MM.1S (cell line): ENCODE results near the gene CELF5.

Experiments used
- DNase-seq: peaks from one replicate; pipeline ENCODE4 v3.0.0-alpha.2; 2015
- H2AFZ ChIP-seq: fragments of 300-600 bp; sonication (generic); 2 replicates; pipeline ENCODE4 v1.6.0; 2016; ENCODE audit warnings: antibody characterized with exemption, low read length
- H3F3A ChIP-seq: fragments of 300-600 bp; sonication (generic); 2 replicates; pipeline ENCODE4 v1.6.1; 2016; ENCODE audit warnings: mild to moderate bottlenecking, antibody characterized with exemption, low read length, moderate library complexity, mixed read lengths; ENCODE audit not compliant: insufficient read depth
- H3K27ac ChIP-seq: fragments of 300-600 bp; sonication (generic); 2 replicates; pipeline ENCODE4 v1.5.1; 2016; ENCODE audit warnings: mild to moderate bottlenecking, low read length
- H3K27me3 ChIP-seq: fragments of 300-600 bp; sonication (generic); replicated peaks from 2 replicates; pipeline ENCODE4 v1.6.0; 2016; ENCODE audit warnings: low read length; ENCODE audit not compliant: insufficient read depth
- H3K36me3 ChIP-seq: fragments of 300-600 bp; sonication (generic); replicated peaks from 2 replicates; pipeline ENCODE4 v1.6.1; 2016; ENCODE audit warnings: mild to moderate bottlenecking, low read length, mixed read lengths; ENCODE audit not compliant: insufficient read depth
- H3K4me1 ChIP-seq: fragments of 300-600 bp; sonication (generic); 2 replicates; pipeline ENCODE4 v1.6.1; 2016; ENCODE audit warnings: low read length, mixed read lengths
- H3K4me2 ChIP-seq: fragments of 300-600 bp; sonication (generic); 2 replicates; pipeline ENCODE4 v1.6.0; 2016; ENCODE audit warnings: low read depth, low read length
- H3K4me3 ChIP-seq: fragments of 300-600 bp; sonication (generic); 2 replicates; pipeline ENCODE4 v1.5.1; 2016; ENCODE audit warnings: low read length, mixed read lengths
- H3K79me2 ChIP-seq: fragments of 300-600 bp; sonication (generic); 2 replicates; pipeline ENCODE4 v1.6.1; 2016; ENCODE audit warnings: mixed run types, low read length, mixed read lengths
- H3K9ac ChIP-seq: fragments of 300-600 bp; sonication (generic); 2 replicates; pipeline ENCODE4 v1.6.1; 2016; ENCODE audit warnings: low read length, mixed read lengths
- H3K9me2 ChIP-seq: fragments of 300-600 bp; sonication (generic); replicated peaks from 2 replicates; pipeline ENCODE4 v1.6.1; 2016; ENCODE audit warnings: mild to moderate bottlenecking, low read length, mixed read lengths; ENCODE audit not compliant: insufficient read depth
- H3K9me3 ChIP-seq: fragments of 300-600 bp; sonication (generic); replicated peaks from 2 replicates; pipeline ENCODE4 v1.6.1; 2016; ENCODE audit warnings: mild to moderate bottlenecking, low read length, mixed read lengths; ENCODE audit not compliant: insufficient read depth
- H4K20me1 ChIP-seq: fragments of 300-600 bp; sonication (generic); 2 replicates; pipeline ENCODE4 v1.6.1; 2016; ENCODE audit warnings: mild to moderate bottlenecking, low read length, moderate library complexity, mixed read lengths; ENCODE audit not compliant: insufficient read depth
- CTCF ChIP-seq: fragments of 300-600 bp; sonication (generic); IDR thresholded peaks from 2 replicates; pipeline ENCODE4 v1.5.1; 2016; ENCODE audit warnings: antibody characterized with exemption, low read length, mixed read lengths
- EZH2 ChIP-seq: fragments of 300-600 bp; sonication (generic); optimal IDR thresholded peaks from 2 replicates; pipeline ENCODE3; 2017; ENCODE audit warnings: low read depth, mild to moderate bottlenecking, antibody characterized with exemption, low read length, mixed read lengths
- EZH2phosphoT487 ChIP-seq: fragments of 300-600 bp; sonication (generic); IDR thresholded peaks from 2 replicates; pipeline ENCODE4 v1.6.1; 2018; ENCODE audit warnings: antibody characterized with exemption, low read length

CELF5 gene

GRCh38 chr19:3225169-3225485, 666 bp downstream of the CELF5 start:
- Histone ChIP-seq H3K9me2 (no peaks in the 10 kb centered on the region), H4K20me1 (no peaks in the 10 kb centered on the region), H3K36me3 (no peaks in the 10 kb centered on the region), H3K27me3 (peaks cover 79% of the 10 kb centered on the region), H3K9me3 (no peaks in the 10 kb centered on the region), H3K4me3 (no peak overlapping the region), H3K27ac (no peak overlapping the region), H3K9ac (no peak overlapping the region), H3K79me2 (no peaks in the 10 kb centered on the region), H3K4me2 (no peak overlapping the region), H3F3A (no peaks in the 10 kb centered on the region), H2AFZ (no peak overlapping the region), H3K4me1 (no peaks in the 10 kb centered on the region)
- DNase-seq: no peak
- TF ChIP-seq EZH2phosphoT487 (no peak), CTCF (no peak), EZH2 (no peak)

- Histone ChIP-seq H3K9me2 (no peaks in the 10 kb centered on the region), H4K20me1 (no peaks in the 10 kb centered on the region), H3K9me3 (no peaks in the 10 kb centered on the region), H3K36me3 (no peaks in the 10 kb centered on the region), H2AFZ (no peak overlapping the region), H3K9ac (no peak overlapping the region), H3F3A (no peaks in the 10 kb centered on the region), H3K4me1 (no peaks in the 10 kb centered on the region), H3K27me3 (peaks cover 79% of the 10 kb centered on the region), H3K27ac (no peak overlapping the region), H3K4me3 (no peak overlapping the region), H3K79me2 (no peaks in the 10 kb centered on the region), H3K4me2 (no peak overlapping the region)
- TF ChIP-seq EZH2phosphoT487: no peak
- TF ChIP-seq CTCF: no peak
- TF ChIP-seq EZH2: no peak
- DNase-seq: no peak
These were observed 1.2 kb downstream of the CELF5 start for GRCh38 chr19:3225677-3226093.

- Histone ChIP-seq H3K9me2 (no peaks in the 10 kb centered on the region), H3K36me3 (no peaks in the 10 kb centered on the region), H3K9me3 (no peaks in the 10 kb centered on the region), H3K27me3 (peaks cover 79% of the 10 kb centered on the region), H3F3A (no peaks in the 10 kb centered on the region), H3K27ac (no peak overlapping the region), H4K20me1 (no peaks in the 10 kb centered on the region), H3K79me2 (no peaks in the 10 kb centered on the region), H3K4me3 (no peak overlapping the region), H2AFZ (no peak overlapping the region), H3K4me1 (no peaks in the 10 kb centered on the region), H3K4me2 (no peak overlapping the region), H3K9ac (no peak overlapping the region)
- no peak for TF ChIP-seq EZH2
- no peak for TF ChIP-seq EZH2phosphoT487
- no peak for DNase-seq
These were observed 2.7 kb downstream of the CELF5 start for GRCh38 chr19:3227054-3227626.

- no peak overlapping the region for H3K27ac ChIP-seq
These were observed 4.9 kb downstream of the CELF5 start for GRCh38 chr19:3229346-3229743.

More at GRCh38 chr19:3229346-3229743, 4.9 kb downstream of the CELF5 start:
- Histone ChIP-seq H3K9me3 (no peaks in the 10 kb centered on the region), H3K4me3 (no peak overlapping the region), H3K79me2 (no peaks in the 10 kb centered on the region), H3K4me2 (no peak overlapping the region), H3K27me3 (peaks cover 83% of the 10 kb centered on the region), H2AFZ (no peak overlapping the region), H3K36me3 (no peaks in the 10 kb centered on the region), H3K9ac (no peak overlapping the region), H3K4me1 (no peaks in the 10 kb centered on the region), H3F3A (no peaks in the 10 kb centered on the region), H3K9me2 (no peaks in the 10 kb centered on the region), H4K20me1 (no peaks in the 10 kb centered on the region)
- no peak for TF ChIP-seq EZH2phosphoT487
- no peak for DNase-seq
